SHP77 (cell line): ENCODE data around the gene ATG2A.
A peak's percentile ranks its signal among the peaks of the same experiment; 100 is the strongest.
"Not testable (repeated sequence)": the region's sequence is repeated elsewhere in the genome, so short reads cannot be mapped to it uniquely, and the experiment has no call there.

ENCODE experiments used
- DNase-seq, 2 experiments: peaks; one replicate each; lab custom pipeline; 2025; lab: John Stamatoyannopoulos, UW

Gene ATG2A

DNA sequence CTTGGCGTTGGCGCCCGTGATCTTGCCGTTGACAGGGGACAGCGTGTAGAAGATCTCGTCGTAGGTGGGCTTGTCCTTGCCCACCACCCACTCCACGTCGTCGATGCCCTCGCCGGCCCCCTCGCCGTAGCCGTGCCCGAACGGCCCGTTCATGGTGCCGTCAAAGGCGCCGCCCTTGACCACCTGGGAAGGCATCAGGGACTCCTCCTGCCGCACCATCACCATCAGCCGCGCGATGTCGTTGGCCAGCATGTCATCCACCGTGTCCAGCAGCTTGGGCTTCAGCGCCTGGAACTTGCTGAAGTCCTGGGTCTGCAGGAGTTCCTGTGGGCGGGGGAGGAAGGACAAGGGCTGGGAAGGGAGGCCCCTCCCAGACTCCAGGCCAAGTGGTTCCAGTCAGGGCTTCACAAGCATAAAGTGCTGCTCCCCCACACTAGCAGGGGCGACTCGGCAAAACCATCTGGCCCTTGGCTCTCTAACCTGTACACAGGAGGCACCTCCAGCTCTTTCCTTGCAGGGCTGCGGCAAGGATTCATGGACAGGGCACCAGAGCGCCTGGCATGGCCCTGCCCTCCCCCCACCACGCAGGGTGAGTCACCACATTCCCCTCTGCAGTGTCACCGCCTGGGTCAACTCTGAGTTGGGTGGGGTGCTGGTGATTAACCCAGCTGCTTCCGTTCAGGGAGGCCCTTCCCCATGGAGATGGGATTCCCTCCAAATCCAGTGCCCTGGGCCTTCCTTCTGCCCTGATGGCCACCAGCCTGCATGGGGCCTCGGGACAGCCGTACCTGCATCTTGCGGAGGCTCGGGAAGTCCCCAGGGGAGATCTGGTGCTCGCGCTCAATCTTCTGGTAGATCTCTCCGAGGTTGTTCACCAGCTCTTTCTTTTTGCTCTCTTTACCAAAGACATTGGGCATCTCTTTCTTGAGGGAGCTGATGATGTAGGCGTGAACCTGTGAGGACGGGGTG, 62.2 kb downstream of the ATG2A start:
- DNase-seq: peak in 1 of 2 experiments; percentile 17

DNA sequence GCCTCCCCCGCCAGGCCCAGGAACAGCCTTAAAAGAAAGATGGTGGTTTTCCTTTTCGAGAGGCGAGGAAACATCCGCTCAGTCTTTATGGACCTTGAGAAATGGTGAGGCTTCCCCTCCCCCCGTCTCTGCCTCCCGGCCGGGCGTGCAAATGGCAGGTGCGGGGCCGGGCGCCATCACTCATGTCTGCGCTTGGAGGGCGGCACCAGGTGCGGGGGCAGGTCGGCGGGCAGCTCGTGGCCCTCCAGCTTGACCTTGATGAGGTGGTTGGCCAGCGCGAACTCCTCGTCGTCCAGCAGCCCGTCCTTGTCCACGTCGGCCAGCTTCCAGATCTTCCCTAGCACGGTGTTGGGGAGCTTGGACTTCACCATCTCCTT, 62.9 kb downstream of the ATG2A start:
- DNase-seq: no peak

DNA sequence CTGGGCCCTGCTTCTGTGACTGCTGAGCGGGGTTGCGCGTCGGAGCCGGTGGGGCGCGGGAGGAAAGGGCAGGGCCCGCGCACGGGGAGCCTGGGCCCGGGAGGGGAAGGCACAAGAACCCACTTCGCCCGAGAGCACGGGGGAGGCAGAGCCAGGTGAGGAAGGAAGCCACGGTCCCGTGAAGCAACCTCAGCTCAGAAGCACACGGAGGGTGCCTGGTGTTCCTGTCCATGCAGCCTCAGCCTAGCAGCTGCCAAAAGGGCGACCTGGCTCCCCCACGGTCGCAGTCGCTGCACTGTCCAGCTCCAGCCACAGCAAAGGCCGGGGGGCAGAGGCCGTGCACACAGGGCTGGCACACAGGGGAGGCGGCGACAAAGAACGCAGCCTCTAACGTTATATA, 63.3 kb downstream of the ATG2A start:
- DNase-seq: no peak

DNA sequence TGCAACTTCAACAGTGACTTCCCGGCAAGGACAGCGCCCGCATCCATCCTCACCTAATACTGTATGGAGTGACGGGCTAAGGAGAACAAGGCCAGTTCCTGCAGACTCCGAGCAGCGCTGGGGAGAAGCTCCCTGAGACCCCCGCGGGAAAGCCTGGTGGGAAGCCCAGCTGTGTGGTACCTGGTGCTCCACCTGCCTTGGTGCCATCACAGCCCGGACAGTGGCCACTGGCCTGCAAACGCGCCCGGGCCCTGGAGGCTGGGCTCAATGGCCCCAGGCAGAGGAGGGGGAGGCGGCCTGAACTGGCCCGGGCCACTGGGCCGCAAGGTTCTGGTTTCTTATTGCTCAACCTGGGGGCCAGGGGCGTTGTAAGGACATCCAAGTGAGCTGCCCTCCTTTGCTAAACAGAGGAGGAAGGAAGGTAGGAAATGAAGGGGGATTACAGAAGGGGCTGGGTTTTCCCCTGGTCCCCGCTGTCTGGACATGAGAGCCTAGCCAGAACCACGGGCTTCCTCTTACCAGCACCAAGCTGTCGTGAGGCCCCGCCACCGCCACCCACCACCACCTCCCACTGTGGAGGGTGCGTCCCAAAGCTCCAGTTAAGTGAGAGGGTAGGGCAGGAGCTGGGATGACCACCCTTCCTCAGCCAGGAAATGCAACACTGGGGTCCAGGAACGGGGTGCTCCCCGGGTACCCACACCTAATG, 64.1 kb downstream of the ATG2A start:
- DNase-seq: no peak

DNA sequence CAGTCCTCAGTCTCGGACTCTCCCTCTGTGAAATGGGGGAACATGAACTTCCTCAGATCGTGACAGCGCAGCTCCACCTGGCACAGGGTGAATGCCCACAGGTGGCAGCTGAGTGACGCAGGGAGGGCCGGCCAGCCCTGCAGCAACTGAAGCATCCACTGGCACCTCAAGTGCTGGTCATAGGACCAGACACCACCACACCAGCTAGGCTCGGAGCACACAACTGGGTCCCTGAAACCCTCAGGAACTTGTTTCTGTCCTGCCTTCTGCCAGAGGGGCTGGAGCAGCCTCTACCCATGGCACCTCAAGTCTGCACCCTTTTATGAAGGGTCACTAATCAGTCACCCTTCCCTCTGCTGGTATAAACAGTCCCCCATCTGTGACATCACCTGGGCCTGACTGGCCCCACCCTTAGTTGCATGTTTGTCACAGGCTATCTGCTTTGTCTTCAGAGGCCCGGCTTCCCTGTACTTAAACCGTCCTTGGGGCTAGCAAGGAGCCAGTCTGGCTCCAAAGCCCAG, 65.1 kb downstream of the ATG2A start:
- DNase-seq: no peak

DNA sequence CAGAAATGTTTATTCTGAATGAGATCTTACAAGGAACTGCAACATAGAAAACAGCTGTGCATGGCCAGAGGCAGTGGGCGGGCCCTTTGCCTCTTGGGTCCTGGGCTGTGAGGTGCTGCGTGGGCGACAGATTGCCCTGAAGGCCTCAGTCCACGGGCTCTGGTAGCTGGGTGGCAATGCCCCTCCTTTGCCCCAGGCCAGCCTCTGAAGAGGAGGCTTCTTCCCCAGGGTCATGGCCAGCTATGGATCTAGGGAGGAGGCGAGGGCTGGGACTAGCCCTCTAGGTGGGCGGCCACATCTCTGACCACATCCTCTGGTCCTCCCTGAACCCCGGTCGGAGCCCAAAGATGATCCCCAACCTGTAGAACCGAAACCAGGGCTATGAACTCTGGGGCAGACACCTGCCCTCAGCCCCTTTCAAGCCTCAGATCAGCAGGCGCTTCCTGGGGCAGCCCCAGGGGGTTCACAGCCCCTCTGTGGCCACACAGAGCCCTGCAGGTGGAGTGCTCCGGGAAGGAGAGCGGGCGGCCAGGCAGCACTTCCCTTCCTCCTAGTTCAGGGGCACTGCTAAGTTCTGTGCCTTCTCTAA, 65.9 kb downstream of the ATG2A start:
- no peak for DNase-seq

DNA sequence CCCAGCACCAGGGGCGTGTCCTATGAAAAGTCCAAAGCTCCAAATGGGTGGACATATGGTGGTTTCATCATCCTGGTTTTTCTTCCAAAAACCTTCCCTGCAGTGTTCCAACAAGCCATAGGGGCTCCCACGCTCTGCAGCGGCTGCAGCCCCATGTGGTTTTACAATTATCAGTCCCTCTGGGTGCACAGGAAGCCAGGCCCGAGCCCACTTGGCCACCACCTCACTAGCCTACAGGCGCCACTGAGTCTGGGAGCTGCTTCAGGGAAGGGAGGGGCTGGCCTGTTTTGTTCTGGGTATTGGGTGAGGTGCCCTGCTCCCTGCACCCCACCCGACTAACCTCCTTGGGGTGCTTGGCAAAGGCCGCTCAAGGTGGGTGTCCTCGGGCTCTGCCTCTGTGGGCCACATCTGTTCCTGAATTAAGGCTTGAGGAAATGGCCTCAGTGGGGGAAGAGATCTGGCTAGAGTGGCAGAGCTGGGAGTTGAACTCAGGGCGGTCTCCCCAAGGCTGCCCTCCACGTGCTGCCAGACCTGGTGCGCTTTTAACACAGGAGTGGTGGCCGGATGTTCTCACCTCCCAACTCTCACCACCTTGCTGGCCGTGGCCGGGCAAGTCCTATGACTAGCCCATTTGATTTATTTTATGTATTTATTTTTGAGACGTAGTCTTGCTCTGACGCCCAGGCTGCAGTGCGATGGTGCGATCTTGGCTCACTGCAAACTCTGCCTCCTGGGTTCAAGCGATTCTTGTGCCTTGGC, 67.2 kb downstream of the ATG2A start:
- DNase-seq: no peak

DNA sequence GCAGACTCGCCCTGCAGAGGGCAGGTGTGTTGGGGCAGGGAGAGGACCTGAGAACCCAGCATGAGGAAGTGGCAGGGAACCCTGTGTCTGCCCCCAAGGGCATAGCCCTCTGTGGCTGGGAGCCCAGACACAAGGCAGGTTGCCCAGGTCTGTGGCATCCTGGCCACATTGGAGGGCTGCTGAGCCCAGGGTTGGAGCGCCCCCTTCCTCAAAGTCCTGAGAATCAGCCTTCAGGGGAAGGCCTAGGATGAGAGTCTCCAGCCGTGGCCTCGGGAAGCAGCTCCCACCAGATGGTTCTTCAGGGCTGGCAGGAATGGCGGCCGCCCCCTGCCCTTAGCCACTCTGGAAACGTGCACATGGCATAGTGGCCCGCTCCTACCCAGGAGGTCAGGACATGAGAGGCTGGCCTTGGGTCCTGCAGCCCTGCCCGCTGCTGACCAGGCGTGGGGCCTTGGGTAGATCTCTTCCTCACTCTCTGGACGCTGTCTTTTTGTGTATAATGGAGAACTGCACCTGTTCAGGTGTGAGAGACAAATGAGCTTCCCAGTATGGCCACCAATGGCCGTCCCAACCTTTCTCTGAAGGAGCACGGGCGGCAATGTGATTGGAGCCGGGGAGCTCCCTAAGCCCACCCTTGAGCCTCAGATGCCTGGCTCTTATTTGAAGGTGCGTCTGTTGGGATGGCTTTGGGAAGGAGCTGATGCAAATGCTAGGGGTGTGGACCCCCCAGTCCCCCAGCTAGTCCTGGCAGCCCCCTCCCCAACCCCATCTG, 68.0 kb downstream of the ATG2A start:
- DNase-seq: peak in 1 of 2 experiments; percentile 23

DNA sequence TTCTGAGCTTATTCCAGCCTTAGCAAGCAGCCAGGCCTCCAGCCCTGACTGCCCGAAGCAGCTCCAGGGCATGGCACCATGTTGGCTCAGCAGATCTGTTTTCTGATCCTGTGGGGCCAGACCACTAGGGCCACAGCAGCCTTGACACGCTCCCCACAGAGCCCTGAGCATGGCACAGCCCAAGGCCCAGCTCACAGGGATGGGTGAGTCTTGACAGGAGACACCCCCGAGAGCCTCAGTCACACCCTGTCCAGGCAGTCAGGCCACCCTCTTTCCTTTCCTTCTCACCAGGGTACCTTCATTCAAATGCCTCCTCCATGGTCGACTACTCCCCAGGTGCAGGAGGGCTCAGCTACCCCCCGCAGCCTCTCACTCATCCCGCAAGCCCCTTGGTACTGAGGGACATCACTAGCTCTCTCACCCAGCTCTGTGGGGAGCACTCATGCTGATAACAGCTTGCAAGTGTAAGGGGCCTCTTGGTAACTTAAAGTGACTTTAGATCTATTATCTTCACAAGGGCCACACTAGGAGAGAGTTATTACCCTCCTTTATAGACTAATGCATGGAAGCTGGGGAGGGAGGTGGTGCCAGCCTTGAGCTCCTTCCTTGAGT, 68.7 kb downstream of the ATG2A start:
- DNase-seq: no peak

DNA sequence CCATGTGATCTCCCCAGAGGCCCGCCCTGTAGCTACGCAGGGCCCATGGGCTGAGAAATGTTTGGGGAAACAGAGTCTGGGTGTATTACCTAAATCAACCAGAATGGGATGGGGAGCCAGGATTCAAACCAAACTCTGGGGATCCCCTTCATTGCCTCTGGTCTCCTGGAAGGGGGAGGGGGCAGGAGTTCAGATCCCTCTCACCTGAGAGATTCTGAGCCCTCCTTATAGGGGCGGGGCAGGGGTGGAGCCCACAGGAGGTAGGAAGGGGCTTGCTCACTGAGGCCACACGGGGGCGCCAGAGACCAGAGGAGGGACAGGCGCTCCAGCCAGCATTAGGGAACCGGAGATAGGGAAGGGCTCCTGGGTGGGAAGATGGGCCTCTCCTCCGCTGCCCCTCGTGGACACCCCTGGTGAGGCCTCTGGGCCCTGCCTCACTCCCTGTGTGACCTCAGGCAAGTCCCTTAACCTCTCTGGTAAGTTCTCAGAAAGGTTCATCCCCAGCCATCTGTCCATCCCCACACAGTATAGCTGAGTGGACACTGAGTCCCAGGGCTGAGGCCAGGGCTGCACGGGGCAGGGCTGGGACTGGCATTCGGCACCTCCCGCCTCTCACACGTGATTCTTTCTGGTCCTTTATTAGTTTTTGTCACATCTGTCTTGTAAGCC, 69.9 kb downstream of the ATG2A start:
- peak; percentile 85 to 89 for DNase-seq

DNA sequence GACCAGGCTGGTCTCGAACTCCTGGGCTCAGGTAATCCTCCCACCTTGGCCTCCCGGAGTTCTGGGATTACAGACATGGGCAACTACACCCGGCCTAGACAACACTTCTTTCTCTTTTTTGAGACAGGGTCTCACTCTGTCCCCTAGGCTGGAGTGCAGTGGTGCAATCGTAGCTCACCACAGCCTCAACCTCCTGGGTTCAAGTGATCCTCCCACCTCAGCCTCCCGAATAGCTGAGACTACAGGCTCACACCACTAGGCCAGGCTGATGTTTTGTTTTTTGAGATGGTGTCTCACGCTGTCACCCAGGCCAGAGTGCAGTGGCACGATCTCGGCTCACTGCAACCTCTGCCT, 71.3 kb downstream of the ATG2A start:
- not testable (repeated sequence) for DNase-seq

DNA sequence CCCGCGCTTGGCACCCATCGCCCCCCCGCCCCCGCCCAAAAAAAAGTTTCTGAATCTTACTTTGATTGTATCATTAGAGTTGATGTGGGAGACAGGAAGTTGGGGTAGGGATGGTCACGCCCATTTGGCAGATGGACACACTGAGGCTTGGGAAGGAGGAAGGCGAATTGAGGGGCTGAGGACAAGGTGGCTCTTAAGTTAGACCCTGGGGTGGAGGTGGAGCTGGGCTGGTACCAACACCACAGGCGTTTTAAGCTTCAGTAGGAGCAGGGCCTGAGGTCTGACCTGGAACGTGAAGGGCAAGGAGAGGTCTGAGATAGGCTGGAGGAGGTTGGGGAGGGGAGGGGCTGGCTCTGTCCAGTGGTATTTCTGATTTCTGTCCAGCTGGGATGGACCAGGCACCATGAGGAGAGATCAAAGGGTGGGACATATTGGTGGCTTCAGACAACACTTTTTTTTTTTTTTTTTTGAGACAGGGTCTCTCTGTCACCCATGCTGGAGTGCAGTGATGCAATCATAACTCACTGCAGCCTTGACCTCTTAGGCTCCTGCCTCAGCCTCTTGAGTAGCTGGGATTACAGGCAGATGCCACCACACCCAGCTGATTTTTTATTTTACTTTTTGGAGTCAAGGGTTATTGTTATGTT, 71.8 kb downstream of the ATG2A start:
- no peak for DNase-seq
